Astrocyte of the spinal cord (primary cell): ENCODE data around the gene OR1F1.
"Not testable (repeated sequence)": the region's sequence is repeated elsewhere in the genome, so short reads cannot be mapped to it uniquely, and the experiment has no call there.

Source experiments
- DNase-seq: peaks from one replicate; pipeline ENCODE4 v3.0.0; 2011; ENCODE audit warnings: low read depth, low spot score
- H3K4me3 ChIP-seq: 2 replicates; pipeline ENCODE4 v1.5.1; 2011; ENCODE audit warnings: low read depth, mild to moderate bottlenecking, low read length, moderate library complexity
- CTCF ChIP-seq: IDR thresholded peaks from 2 replicates; pipeline ENCODE4 v1.5.1; 2012; ENCODE audit warnings: low read depth, mild to moderate bottlenecking, low read length, inconsistent platforms
- in situ Hi-C: cut with HindIII; loops from 2 replicates; pipeline ENCODE4 v1.10.0; 2017; ENCODE audit warnings: low sequenced_read_pairs

Gene OR1F1

GRCh38 chr16:3190949-3191353 is 2.9 kb downstream of the OR1F1 start:
- no peak for TF ChIP-seq CTCF
- DNase-seq = no peak
- in situ Hi-C loops = no loop called here
- H3K4me3 ChIP-seq = peak overlapping the region; percentile 33

- TF ChIP-seq CTCF = no peak
- H3K4me3 ChIP-seq = no peak overlapping the region
- DNase-seq = no peak
- in situ Hi-C loops = no loop called here
These were observed 4.5 kb downstream of the OR1F1 start for GRCh38 chr16:3192476-3193019.

GRCh38 chr16:3193221-3194212 is 5.5 kb downstream of the OR1F1 start:
- no peak for TF ChIP-seq CTCF
- DNase-seq = no peak

GRCh38 chr16:3194792-3195191 is 6.8 kb downstream of the OR1F1 start:
- TF ChIP-seq CTCF = no peak
- H3K4me3 ChIP-seq = no peak overlapping the region
- in situ Hi-C loops = no loop called here
- no peak for DNase-seq

More at GRCh38 chr16:3193221-3194212, 5.5 kb downstream of the OR1F1 start:
- no peak overlapping the region for H3K4me3 ChIP-seq
- in situ Hi-C loops = no loop called here

- no peak overlapping the region for H3K4me3 ChIP-seq
- TF ChIP-seq CTCF = no peak
- DNase-seq = no peak
- in situ Hi-C loops = no loop called here
These were observed 8.0 kb downstream of the OR1F1 start for GRCh38 chr16:3195975-3196374.

- in situ Hi-C loops, DNase-seq, H3K4me3 ChIP-seq: not testable (repeated sequence)
These were observed 9.8 kb downstream of the OR1F1 start for GRCh38 chr16:3197694-3198333.
